Measurements from ENCODE around the gene RANBP17.
"Not testable (repeated sequence)": the region's sequence is repeated elsewhere in the genome, so short reads cannot be mapped to it uniquely, and the experiment has no call there.

Gene RANBP17

DNA sequence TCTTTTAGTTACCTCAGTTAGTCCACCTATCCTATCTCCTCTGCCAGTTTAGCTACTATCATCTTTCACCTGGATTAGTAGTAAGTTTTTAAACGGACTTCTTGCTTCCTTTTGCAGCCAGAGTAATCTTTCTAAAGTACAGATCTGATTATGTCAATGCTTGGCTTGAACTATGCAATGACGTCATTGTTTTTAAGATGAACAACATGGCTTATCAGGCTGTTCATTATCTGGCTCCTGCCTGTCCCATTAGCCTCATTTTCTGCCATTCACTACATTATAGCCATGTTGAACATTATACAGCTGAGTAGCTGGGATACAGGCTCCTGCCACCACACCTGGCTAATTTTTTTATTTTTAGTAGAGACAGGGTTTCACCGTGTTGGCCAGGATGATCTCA is 98.7 kb downstream of the RANBP17 start:
- DNase-seq: no peak

GRCh38 chr5:170963521-170963920 is 101.7 kb downstream of the RANBP17 start:
- DNase-seq: no peak

- DNase-seq: no peak
These were observed 112.6 kb downstream of the RANBP17 start for GRCh38 chr5:170974461-170974860.

GRCh38 chr5:170980261-170980660 is 118.4 kb downstream of the RANBP17 start:
- DNase-seq: not testable (repeated sequence)

- no peak for DNase-seq
These were observed 123.7 kb downstream of the RANBP17 start for GRCh38 chr5:170985486-170985885.

- no peak for DNase-seq
These were observed 124.8 kb downstream of the RANBP17 start for GRCh38 chr5:170986598-170986997.

DNA sequence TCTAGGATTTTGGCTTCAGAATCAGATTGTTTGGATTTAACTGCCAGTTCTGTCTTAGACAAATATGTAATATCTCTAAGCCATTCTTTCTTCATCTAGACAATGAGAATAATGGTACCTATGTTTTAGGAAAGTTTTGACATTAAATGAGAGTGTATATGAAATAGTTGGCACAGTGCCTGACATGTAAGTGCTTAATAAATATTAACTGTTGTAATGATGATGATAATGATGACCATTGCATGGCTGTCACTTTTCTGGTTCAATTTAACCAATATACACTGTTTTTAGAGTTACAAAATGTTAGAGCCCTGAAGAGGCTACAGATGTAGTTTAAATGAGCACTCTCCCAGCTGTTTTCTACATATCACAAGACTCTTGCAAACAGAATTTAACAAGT is 131.7 kb downstream of the RANBP17 start:
- DNase-seq: no peak

GRCh38 chr5:171010086-171010485 is 148.3 kb downstream of the RANBP17 start:
- no peak for DNase-seq

GRCh38 chr5:171010816-171011215 is 149.0 kb downstream of the RANBP17 start:
- no peak for DNase-seq

DNA sequence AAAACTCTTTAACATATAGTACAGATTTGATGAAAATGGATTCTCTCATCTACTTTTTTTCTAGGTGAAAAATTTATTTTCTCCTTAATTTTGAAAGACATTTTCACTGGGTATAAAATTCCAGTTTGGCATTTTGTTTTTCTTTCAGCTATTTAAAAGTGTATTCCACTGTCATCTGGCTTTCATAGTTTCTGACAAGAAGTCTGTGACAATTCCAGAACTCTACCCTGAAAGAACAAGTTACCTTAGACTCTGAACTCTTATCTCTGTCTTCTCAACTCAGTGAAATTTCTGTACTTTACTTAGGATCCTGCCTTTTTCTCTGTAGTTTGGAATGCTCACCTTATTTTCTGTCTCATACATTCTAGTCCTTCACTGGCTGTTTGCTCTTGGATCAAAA is 161.7 kb downstream of the RANBP17 start:
- DNase-seq: no peak

DNA sequence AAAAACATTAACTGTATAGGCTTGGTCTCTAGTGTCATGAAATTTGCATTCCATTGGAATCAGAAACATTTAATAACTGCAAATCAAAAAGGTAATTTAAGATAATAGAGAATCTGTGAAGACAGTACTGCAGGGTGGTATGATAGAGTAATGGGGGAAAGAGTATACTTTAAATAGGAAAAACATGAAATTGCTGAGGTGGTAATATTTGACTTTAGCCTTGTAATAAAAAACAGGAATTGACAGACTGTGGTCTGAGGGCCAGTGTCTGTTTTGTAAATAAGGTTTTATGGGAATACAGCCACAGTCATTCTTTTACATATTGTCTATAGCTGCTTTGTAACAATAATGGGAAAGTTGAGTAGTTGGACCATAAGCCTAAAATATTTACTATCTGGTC is 162.3 kb downstream of the RANBP17 start:
- DNase-seq: no peak

GRCh38 chr5:171029401-171029800 is 167.6 kb downstream of the RANBP17 start:
- no peak for DNase-seq

DNA sequence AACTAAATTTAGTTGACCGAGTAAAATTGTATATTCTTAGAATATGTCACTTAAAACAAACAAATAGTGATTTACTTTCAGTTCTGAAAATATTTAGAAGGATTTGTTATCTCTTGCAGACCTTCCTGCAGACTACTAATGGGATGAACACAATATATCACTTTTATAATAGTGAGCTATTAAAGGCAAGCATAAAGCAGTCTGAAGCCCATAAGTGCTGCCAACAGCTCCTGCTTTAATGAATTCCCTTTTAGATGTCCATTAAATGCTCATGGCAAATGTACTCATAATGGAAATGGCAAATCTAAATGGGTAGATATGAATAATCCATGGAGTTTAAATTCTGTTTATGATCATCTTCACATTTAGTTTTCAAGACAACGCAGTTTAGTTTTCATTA is 170.2 kb downstream of the RANBP17 start:
- no peak for DNase-seq

DNA sequence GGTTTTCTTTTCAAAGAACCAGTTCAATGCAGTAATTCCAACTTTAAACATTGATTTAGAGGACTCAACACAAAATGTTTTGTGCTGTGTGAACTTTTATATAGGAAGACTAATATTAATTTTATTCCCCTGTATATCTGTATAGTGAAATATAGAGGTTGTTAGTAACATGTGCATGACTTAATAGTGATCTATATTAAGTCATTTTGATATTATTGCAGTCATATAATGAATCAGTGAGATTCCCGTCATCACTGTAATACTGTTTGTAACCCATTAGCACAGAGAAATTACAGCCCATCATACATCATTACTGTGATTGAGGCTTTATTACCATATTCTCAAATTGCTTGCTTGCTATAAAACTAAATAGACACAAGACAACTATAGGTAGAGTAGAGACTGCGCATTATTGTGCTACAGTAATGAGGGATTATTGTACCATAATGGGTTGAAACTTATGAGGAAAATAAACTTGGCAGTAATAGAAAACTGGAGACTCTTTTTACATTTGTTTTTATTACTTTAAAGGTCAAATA is 170.7 kb downstream of the RANBP17 start:
- no peak for DNase-seq

- DNase-seq: not testable (repeated sequence)
These were observed 180.1 kb downstream of the RANBP17 start for GRCh38 chr5:171041893-171042292.

DNA sequence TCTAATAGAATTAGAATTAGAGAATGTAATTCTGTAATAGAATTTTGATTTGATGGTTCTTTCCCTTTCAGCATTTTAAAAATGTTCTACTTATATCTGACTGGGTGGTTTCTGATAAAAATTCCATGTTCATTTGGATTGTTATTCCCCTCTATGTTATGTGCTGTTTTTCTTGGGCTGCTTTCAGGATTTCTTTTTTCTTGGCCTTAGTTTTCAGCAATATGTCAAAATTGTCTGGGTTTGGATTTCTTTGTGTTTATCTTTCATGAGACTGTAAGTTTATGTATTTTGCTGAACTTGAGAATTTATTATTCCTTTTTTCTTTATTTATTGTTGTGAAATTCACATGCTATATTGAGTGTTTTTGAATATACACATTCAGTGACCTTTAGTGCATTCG is 189.1 kb downstream of the RANBP17 start:
- DNase-seq: no peak

- no peak for DNase-seq
These were observed 194.1 kb downstream of the RANBP17 start for GRCh38 chr5:171055875-171056454.

DNA sequence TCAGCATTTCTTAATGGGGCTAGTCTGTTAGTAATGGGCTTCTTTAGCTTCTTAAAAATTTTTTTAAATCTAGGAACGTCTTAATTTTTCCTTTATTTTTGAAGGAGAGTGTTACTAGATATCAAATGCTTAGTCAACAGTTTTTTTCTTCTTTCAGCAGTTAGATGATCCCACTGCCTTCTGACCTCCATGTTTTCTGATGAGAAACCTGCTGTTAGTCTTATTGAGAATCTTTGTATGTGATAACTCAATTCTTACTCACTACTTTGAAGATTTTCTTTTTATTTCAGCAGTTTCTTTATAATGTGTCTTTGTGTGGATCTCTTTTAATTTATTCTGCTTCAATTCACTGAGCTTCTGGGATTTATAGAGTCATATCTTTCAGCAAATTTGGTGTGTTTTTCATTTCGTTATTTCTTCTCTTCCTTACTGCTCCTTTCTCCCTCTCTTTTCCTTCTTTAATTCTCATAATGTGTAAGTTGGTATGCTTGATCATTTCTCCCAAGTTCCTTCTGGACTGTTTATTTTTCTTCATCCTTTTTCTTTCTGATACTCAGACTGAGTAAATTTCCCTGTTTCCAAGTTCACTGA is 205.8 kb downstream of the RANBP17 start:
- no peak for DNase-seq

DNA sequence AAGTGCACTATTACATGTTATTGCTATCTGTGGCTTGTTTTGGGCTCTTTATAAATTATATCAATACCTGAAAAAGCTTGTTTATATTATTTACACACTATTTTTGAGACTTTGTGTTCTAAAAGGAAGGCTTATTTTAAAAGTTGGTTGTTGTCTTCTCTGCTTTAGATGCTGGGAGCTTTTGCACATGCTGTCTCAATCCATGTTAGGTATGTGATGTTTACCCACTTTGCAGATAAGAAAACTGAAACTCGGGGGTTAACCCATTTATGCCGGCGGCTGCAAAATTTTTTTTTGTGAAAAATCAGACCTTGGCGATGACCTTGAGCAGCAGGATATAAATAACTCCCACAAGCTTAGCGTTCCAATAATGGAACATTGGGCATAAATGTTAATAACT is 212.9 kb downstream of the RANBP17 start:
- DNase-seq: no peak

DNA sequence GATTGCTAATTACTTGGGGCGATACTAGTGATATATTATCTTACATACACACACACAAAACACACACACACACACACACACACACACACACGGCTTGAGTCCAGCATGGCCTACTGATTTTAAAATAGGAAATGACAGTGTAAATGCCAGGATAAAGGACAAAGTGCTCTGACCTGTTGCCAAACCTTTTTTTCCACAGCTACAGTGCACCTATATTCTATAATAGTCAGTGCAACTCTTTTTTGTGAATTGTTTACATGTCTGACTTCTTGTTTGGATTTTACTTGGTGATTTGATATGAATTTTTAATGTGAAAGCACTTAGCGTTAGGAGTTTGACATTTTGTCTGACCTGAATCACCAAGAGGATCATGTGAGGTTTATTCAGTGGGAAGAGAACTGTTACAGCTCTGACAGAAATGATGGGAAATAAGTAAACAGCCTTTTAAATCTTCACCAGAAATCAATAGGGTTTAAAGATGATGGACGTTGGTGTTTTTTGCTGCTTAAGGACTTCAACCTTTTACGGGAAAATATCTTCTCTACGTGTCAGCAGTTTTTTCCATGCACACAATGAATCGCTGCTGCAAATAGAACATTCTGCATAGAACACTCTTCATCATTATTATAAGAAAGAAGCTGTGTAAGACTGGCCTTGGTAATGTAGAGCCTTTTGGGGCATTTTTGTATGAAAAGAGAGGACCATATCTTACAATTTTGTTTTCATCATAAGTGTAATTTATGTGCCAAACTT is 218.5 kb downstream of the RANBP17 start:
- DNase-seq: no peak

GRCh38 chr5:171081319-171081718 is 219.5 kb downstream of the RANBP17 start:
- DNase-seq: no peak

- no peak for DNase-seq
These were observed 230.4 kb downstream of the RANBP17 start for GRCh38 chr5:171092194-171092593.

- DNase-seq: no peak
These were observed 231.8 kb downstream of the RANBP17 start for GRCh38 chr5:171093598-171093997.

GRCh38 chr5:171094356-171094755 is 232.5 kb downstream of the RANBP17 start:
- no peak for DNase-seq
